WERI-Rb-1 (cell line): Measurements from ENCODE around the gene MYO5A.

Experiments
- DNase-seq: peaks from one replicate; pipeline ENCODE4 v3.0.0-alpha.2; 2020
- H3K27ac ChIP-seq: fragments of 250-450 bp; sonication (Bioruptor Pico); 2 replicates; pipeline ENCODE4 v1.5.1; 2020; ENCODE audit warnings: mild to moderate bottlenecking, moderate library complexity
- H3K27me3 ChIP-seq: fragments of 250-450 bp; sonication (Bioruptor Pico); 2 replicates; pipeline ENCODE4 v1.5.1; 2021; ENCODE audit warnings: mild to moderate bottlenecking, low read depth, moderate library complexity; ENCODE audit not compliant: insufficient read depth, severe bottlenecking
- H3K36me3 ChIP-seq: fragments of 250-450 bp; sonication (Bioruptor Pico); 2 replicates; pipeline ENCODE4 v1.5.1; 2020; ENCODE audit warnings: mild to moderate bottlenecking, moderate library complexity
- H3K4me3 ChIP-seq: 2 replicates; pipeline ENCODE4 v1.5.1; 2011; ENCODE audit warnings: low read depth, mild to moderate bottlenecking, control low read depth, low read length
- H3K9me3 ChIP-seq: fragments of 250-450 bp; sonication (Bioruptor Pico); 2 replicates; pipeline ENCODE4 v1.5.1; 2021; ENCODE audit warnings: mild to moderate bottlenecking, moderate library complexity; ENCODE audit not compliant: severe bottlenecking
- TF ChIP-seq, protein P1 (sequence below): IDR thresholded peaks from 2 replicates; pipeline ENCODE4 v1.5.1; 2011; ENCODE audit warnings: low read depth, mild to moderate bottlenecking, control low read depth, inconsistent platforms, low read length

Gene MYO5A

DNA sequence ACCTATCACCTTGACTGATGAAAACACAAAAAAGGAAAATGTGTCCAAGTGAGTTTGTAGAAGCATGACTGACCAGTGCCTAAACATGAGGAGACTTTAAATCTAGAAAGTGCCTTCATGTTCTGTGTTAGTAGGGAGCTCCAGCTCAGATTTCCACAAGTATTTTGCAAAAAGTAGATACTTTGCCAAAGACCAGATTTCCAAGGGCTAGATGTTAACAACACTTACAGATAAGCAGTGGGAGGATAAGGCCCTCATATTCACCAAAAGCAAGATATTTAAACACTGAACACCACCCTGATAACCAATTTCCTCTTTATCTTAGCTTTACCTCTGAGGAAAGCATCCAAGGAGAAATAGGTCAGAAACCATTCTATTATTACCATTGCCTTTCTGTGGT, 91.0 kb downstream of the MYO5A start:
- no peak overlapping the region for H3K27ac ChIP-seq
- DNase-seq, result no peak

DNA sequence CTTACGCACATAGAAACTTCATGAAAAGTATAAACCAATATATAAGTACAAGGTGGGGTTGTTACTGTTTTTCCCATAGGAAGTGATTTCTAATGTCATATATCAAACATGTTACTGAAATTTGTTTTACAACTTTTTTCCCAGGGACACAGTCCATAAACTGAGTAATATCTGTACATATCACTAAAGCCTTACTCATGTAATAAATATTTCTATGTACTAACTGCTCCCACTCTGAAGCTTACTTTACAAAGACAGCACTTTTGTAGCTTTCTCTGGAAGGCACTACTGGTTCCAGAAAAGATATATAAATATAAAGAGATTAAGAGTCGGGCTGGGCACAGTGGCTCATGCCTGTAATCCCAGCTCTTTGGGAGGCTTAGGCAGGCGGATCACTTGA, 91.7 kb downstream of the MYO5A start:
- no peaks in the 10 kb centered on the region for H3K9me3 ChIP-seq
- peak; percentile 66 for DNase-seq
- TF ChIP-seq, protein P1, sequence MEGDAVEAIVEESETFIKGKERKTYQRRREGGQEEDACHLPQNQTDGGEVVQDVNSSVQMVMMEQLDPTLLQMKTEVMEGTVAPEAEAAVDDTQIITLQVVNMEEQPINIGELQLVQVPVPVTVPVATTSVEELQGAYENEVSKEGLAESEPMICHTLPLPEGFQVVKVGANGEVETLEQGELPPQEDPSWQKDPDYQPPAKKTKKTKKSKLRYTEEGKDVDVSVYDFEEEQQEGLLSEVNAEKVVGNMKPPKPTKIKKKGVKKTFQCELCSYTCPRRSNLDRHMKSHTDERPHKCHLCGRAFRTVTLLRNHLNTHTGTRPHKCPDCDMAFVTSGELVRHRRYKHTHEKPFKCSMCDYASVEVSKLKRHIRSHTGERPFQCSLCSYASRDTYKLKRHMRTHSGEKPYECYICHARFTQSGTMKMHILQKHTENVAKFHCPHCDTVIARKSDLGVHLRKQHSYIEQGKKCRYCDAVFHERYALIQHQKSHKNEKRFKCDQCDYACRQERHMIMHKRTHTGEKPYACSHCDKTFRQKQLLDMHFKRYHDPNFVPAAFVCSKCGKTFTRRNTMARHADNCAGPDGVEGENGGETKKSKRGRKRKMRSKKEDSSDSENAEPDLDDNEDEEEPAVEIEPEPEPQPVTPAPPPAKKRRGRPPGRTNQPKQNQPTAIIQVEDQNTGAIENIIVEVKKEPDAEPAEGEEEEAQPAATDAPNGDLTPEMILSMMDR, result no peak
- H3K27ac ChIP-seq, result no peak overlapping the region
- no peak overlapping the region for H3K4me3 ChIP-seq
- no peaks in the 10 kb centered on the region for H3K36me3 ChIP-seq
- no peaks in the 10 kb centered on the region for H3K27me3 ChIP-seq

More for the DNA sequence above, 91.0 kb downstream of the MYO5A start:
- Histone ChIP-seq H3K27me3 (no peaks in the 10 kb centered on the region), H3K9me3 (no peaks in the 10 kb centered on the region), H3K36me3 (no peaks in the 10 kb centered on the region), H3K4me3 (no peak overlapping the region)
- TF ChIP-seq, protein P1, result no peak

DNA sequence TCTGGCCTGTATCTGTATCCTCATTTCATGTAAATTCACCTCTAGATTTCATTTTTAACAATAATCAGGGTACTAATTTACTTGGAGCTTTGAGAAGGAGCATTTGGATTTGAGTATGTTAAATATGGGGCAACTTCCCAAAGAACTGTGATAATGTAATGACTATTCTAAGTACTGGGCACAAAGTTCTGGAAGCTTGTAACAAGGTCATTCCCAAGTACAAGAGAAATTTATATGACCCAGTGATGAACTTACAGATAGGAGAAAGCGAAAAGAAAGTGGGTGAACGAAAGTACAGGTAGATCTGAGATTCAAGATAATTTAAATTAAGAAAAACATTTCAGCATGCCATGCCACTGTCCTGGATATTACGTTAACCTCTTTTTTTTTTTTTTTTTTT, 93.8 kb downstream of the MYO5A start:
- TF ChIP-seq, protein P1, result no peak
- Histone ChIP-seq H3K27me3 (no peaks in the 10 kb centered on the region), H3K4me3 (no peak overlapping the region), H3K36me3 (no peaks in the 10 kb centered on the region), H3K27ac (no peak overlapping the region), H3K9me3 (no peaks in the 10 kb centered on the region)
- DNase-seq, result no peak

DNA sequence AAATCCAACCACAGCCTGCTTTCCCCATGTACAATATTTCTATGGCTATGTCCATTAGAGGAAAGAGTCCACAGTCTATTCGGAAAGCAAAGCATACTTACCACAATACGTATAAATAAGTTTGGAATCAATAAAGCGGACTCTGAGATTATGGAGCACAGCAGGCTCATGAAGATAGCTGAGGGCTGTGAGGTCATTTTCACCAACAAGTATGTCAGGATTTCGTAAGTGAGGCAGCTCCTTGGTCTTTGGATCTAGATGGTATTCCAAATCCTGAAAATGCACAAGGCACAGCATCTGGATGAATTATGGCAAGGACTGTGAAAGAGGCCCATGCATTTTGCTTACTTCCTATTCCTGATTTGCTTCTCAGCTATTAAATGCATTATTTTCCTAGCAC, 100.4 kb downstream of the MYO5A start:
- H3K9me3 ChIP-seq, result no peaks in the 10 kb centered on the region
- no peak overlapping the region for H3K27ac ChIP-seq
- H3K36me3 ChIP-seq, result no peaks in the 10 kb centered on the region
- TF ChIP-seq, protein P1, result no peak
- no peak for DNase-seq
- H3K27me3 ChIP-seq, result no peaks in the 10 kb centered on the region
- H3K4me3 ChIP-seq, result no peak overlapping the region

DNA sequence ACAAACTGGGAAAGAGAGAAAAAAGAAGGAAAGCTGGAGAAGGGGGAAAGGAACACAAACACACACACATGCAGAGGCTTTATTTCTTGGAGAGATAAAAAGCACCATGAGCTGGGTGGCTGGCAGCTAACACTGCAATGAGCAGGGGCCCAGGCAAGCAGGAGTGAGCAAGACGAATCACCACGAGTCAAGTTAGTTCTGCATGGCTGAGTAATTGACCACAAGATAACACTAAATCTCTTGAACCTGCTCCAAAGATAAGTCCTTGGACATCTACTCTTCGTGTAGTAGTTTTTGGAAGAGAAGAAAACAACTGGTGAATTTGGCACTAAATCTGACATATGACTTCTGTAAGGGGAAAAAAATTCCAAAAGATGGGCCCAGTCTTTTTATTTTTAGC, 100.9 kb downstream of the MYO5A start:
- peak; percentile 48 for DNase-seq
- Histone ChIP-seq H3K27ac (no peak overlapping the region; the same call in 1 of the 2 replicates), H3K9me3 (no peaks in the 10 kb centered on the region)

More for the DNA sequence above, 100.9 kb downstream of the MYO5A start:
- Histone ChIP-seq H3K36me3 (no peaks in the 10 kb centered on the region), H3K27me3 (no peaks in the 10 kb centered on the region), H3K4me3 (no peak overlapping the region)
- TF ChIP-seq, protein P1, result no peak
